Panc1 (cell line): ENCODE data around the gene CCNK. TPM values are rescaled to one million over a fixed set of nuclear protein-coding genes. Genes with fewer than 3 reads are reported as not detected.

Experiments
- ATAC-seq: fragments of 200-7000 bp; cut with Tn5 transposase; 2 replicates; pipeline ENCODE4 v1.9.1; 2020; ENCODE audit warnings: mild to moderate bottlenecking, moderate library complexity
- Bru-seq: library from RNA; stranded (reverse); fragments of 400-500 nt; gene quantifications from one replicate; lab custom pipeline; 2021; lab: Mats Ljungman, UMichigan
- BruChase-seq, 2 experiments: library from RNA; stranded (reverse); fragments of 400-500 nt; gene quantifications; one replicate each; lab custom pipeline; 2021; lab: Mats Ljungman, UMichigan
- BruUV-seq: library from RNA; stranded (reverse); fragments of 400-500 nt; replicated peaks from 2 replicates; lab custom pipeline; 2021; lab: Mats Ljungman, UMichigan
- CTCF ChIA-PET: fragments of 300-600 bp; sonication (Branson Sonifier 250); formaldehyde crosslinking; loops from one replicate; lab custom pipeline; 2022; ENCODE audit warnings: antibody characterized with exemption; lab: Charles Lee
- POLR2A ChIA-PET: fragments of 300-600 bp; sonication (Branson Sonifier 250); formaldehyde crosslinking; loops from one replicate; lab custom pipeline; 2022; ENCODE audit warnings: antibody characterized with exemption; lab: Charles Lee
- DNase-seq: peaks from one replicate; pipeline ENCODE4 v3.0.0-alpha.2; 2010; ENCODE audit warnings: low read depth, low spot score
- H3K27ac ChIP-seq: 2 replicates; pipeline ENCODE4 v1.5.1; 2011; ENCODE audit warnings: mild to moderate bottlenecking, low read length, inconsistent platforms
- H3K27me3 ChIP-seq: fragments of 200-500 bp; sonication (Bioruptor generic); 2 replicates; pipeline ENCODE4 v1.6.0; 2014; ENCODE audit warnings: low read length, inconsistent platforms; ENCODE audit not compliant: control insufficient read depth, insufficient read depth
- H3K36me3 ChIP-seq: fragments of 200-500 bp; sonication (Bioruptor generic); 2 replicates; pipeline ENCODE4 v1.5.1; 2014; ENCODE audit warnings: inconsistent platforms, mild to moderate bottlenecking, low read length, moderate library complexity; ENCODE audit not compliant: control insufficient read depth, insufficient read depth
- H3K4me1 ChIP-seq: 2 replicates; pipeline ENCODE4 v1.5.1; 2011; ENCODE audit warnings: inconsistent platforms, mild to moderate bottlenecking, low read length, moderate library complexity; ENCODE audit not compliant: control insufficient read depth, insufficient read depth
- H3K4me3 ChIP-seq, 2 experiments: 2 replicates each; pipeline ENCODE4 v1.5.1; 2011 to 2012; ENCODE audit warnings: low read depth in 2 of 2, low read length in 2 of 2, mild to moderate bottlenecking in 2 of 2, inconsistent platforms in 1 of 2, moderate library complexity in 1 of 2
- H3K9me3 ChIP-seq: fragments of 200-500 bp; sonication (Bioruptor generic); 2 replicates; pipeline ENCODE4 v1.5.1; 2014; ENCODE audit warnings: low read depth, mild to moderate bottlenecking, inconsistent platforms, low read length, moderate library complexity; ENCODE audit not compliant: control insufficient read depth, insufficient read depth
- POLR2AphosphoS5 ChIP-seq: IDR thresholded peaks from 2 replicates; pipeline ENCODE4 v1.6.1; 2012; ENCODE audit warnings: mild to moderate bottlenecking, low read depth, low read length, moderate library complexity
- SIN3A ChIP-seq: IDR thresholded peaks from 2 replicates; pipeline ENCODE4 v1.6.1; 2012; ENCODE audit warnings: low read depth, mild to moderate bottlenecking, low read length, moderate library complexity, borderline replicate concordance; ENCODE audit not compliant: insufficient read depth
- TCF7L2 ChIP-seq: IDR thresholded peaks from 2 replicates; pipeline ENCODE4 v1.6.1; 2011; ENCODE audit warnings: mild to moderate bottlenecking, low read depth, low read length, inconsistent platforms
- in situ Hi-C: cut with HindIII; loops from 2 replicates; pipeline ENCODE4 v1.10.0; 2016; ENCODE audit warnings: low sequenced_read_pairs, low pct_unique_long_range_greater_than_20kb
- intact Hi-C: fragments of 100-400 bp; cut with micrococcal nuclease; formaldehyde crosslinking; loops from one replicate; pipeline ENCODE4 v1.10.0; 2022; ENCODE audit not compliant: unreplicated experiment
- long read RNA-seq: library from polyadenylated mRNA; unstranded; transcript quantifications from one replicate; pipeline ENCODE4 v2.0.0, GENCODE V29; 2021; ENCODE audit not compliant: unreplicated experiment
- polyA plus RNA-seq: library from polyadenylated mRNA; unstranded; fragments of >200 nt; gene quantifications from one replicate; pipeline ENCODE4 v1.2.1, GENCODE V29; 2012; ENCODE audit warnings: missing spikeins; ENCODE audit not compliant: insufficient read length
- total RNA-seq: library from RNA; stranded (reverse); gene quantifications from one replicate; pipeline ENCODE4 v1.2.1, GENCODE V29; 2021; ENCODE audit not compliant: unreplicated experiment
- TF ChIP-seq, protein P1 (sequence below), 2 experiments: IDR thresholded peaks; 2 replicates each; pipeline ENCODE4 v1.6.1; 2011 to 2012; ENCODE audit warnings: low read depth in 2 of 2, control low read depth in 1 of 2, low read length in 1 of 2, mild to moderate bottlenecking in 1 of 2, moderate library complexity in 1 of 2; ENCODE audit not compliant: insufficient read depth in 1 of 2
- TF ChIP-seq, protein P2 (sequence below): fragments of 450-650 bp; IDR thresholded peaks from 2 replicates; pipeline ENCODE4 v1.5.1; 2017; ENCODE audit warnings: mild to moderate bottlenecking

CCNK gene
- total RNA-seq (47.8 TPM), Bru-seq, nascent RNA (percentile 78 among the genes with signal in this experiment), BruChase-seq, experiment 1, labeled RNA remaining after a 2-hour chase (percentile 67 among the genes with signal in this experiment), BruChase-seq, experiment 2, labeled RNA remaining after a 6-hour chase (percentile 78 among the genes with signal in this experiment)
- polyA plus RNA-seq: 23.5 TPM
- long read RNA-seq, partial matches to known transcripts: 26 of 28 reads
- long read RNA-seq, other reads (novel, unspliced or antisense): 2 of 28 reads

DNA sequence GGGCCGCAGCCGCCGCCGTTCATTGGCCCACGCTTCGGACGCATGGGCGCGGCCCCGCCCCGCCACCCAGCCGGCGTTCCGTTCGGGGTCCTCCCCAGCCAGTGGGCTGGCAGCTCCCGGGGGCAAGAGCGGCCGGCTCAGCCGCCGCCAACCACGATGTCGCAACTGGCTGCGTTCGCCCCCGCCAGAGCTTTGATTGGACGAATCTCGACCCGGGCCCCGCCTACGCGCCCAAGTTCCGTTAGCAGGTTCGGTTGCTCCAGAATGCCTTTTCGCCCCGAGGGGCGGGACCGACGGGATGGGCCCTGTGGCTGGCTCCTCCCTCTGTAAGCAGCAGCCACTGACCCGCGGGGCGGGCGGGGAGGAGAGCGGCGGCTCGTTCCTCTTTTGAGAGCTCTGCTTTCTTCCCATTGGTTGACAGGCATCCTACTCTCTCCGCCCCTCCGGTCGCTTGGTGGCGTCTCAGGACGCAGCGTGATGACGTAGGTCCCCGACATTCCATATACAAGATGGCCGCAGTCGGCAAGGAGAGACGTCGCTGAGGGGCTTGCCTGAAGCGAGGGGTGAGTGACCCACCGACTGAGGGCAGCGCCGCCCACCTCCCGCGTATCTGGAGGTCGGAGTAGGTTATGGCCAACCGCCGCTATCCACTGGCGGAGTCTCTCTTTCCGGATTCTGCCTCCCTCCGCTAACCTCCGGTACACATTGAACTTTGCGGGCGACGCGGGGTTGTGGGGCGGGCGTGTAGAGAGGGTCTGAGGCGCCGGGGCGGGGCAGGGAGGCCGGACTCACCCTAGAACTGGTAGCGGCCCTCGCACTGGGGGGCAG lies at the start of gene CCNK:
Gene CCNK, plus strand, starts transcription at position 493 of the 828 bp plus-strand sequence. CDS start 11,269 bp downstream, outside the sequence.
- Histone ChIP-seq H3K4me1 (peaks cover 27% of the 10 kb centered on the region), H3K36me3 (peaks cover 5% of the 10 kb centered on the region; the same call in 1 of the 2 replicates), H3K27me3 (no peaks in the 10 kb centered on the region), H3K9me3 (no peaks in the 10 kb centered on the region), H3K4me3 (peak within 1 kb of the TSS; percentile 93 to 98), H3K27ac (peak within 1 kb of the TSS; percentile 84)
- ChIA-PET CTCF (no interaction called here), POLR2A (no interaction called here)
- TF ChIP-seq TCF7L2 (peak; percentile 27; the same call in 1 of the 2 replicates), POLR2AphosphoS5 (peak; percentile 77)
- TF ChIP-seq, protein P1, sequence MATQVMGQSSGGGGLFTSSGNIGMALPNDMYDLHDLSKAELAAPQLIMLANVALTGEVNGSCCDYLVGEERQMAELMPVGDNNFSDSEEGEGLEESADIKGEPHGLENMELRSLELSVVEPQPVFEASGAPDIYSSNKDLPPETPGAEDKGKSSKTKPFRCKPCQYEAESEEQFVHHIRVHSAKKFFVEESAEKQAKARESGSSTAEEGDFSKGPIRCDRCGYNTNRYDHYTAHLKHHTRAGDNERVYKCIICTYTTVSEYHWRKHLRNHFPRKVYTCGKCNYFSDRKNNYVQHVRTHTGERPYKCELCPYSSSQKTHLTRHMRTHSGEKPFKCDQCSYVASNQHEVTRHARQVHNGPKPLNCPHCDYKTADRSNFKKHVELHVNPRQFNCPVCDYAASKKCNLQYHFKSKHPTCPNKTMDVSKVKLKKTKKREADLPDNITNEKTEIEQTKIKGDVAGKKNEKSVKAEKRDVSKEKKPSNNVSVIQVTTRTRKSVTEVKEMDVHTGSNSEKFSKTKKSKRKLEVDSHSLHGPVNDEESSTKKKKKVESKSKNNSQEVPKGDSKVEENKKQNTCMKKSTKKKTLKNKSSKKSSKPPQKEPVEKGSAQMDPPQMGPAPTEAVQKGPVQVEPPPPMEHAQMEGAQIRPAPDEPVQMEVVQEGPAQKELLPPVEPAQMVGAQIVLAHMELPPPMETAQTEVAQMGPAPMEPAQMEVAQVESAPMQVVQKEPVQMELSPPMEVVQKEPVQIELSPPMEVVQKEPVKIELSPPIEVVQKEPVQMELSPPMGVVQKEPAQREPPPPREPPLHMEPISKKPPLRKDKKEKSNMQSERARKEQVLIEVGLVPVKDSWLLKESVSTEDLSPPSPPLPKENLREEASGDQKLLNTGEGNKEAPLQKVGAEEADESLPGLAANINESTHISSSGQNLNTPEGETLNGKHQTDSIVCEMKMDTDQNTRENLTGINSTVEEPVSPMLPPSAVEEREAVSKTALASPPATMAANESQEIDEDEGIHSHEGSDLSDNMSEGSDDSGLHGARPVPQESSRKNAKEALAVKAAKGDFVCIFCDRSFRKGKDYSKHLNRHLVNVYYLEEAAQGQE (IDR thresholded peaks at IDR 0.05; ENCODE audit: insufficient read depth in 1 of 2, low read depth in 2 of 2, low read length in 1 of 2): no peak
- ATAC-seq (peak; percentile 96), DNase-seq (peak; percentile 92)
- intact Hi-C loops: no loop called here
- BruUV-seq: no TSS peak
- in situ Hi-C loops: no loop called here

DNA sequence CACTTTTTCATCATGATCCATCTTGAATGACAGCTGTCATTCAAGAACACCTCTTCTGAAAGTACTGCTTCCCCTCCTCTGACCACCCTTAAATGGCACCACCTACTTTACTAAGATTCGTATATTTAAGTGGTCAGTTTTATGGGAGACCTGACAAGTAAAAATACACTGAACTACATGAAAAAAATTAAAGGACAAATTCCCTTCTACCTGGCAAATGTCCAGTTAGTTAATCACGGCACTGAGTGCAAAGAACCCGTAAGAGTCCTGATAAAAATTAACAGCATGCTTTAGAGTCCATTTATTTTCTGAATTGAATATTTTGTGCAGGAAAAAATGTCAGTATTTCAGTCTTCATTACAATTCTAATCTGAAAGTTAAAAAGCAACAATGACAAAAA lies 49.2 kb upstream of the CCNK start:
- Histone ChIP-seq H3K4me1 (no peaks in the 10 kb centered on the region), H3K4me3 (no peak overlapping the region), H3K9me3 (no peaks in the 10 kb centered on the region), H3K27me3 (no peaks in the 10 kb centered on the region), H3K27ac (no peak overlapping the region), H3K36me3 (no peaks in the 10 kb centered on the region)
- TF ChIP-seq TCF7L2: no peak
- no peak for TF ChIP-seq SIN3A
- TF ChIP-seq, protein P2, sequence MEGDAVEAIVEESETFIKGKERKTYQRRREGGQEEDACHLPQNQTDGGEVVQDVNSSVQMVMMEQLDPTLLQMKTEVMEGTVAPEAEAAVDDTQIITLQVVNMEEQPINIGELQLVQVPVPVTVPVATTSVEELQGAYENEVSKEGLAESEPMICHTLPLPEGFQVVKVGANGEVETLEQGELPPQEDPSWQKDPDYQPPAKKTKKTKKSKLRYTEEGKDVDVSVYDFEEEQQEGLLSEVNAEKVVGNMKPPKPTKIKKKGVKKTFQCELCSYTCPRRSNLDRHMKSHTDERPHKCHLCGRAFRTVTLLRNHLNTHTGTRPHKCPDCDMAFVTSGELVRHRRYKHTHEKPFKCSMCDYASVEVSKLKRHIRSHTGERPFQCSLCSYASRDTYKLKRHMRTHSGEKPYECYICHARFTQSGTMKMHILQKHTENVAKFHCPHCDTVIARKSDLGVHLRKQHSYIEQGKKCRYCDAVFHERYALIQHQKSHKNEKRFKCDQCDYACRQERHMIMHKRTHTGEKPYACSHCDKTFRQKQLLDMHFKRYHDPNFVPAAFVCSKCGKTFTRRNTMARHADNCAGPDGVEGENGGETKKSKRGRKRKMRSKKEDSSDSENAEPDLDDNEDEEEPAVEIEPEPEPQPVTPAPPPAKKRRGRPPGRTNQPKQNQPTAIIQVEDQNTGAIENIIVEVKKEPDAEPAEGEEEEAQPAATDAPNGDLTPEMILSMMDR: no peak
- TF ChIP-seq, protein P1 (IDR thresholded peaks at IDR 0.05; ENCODE audit: insufficient read depth in 1 of 2, low read depth in 2 of 2, low read length in 1 of 2): no peak
- no peak for TF ChIP-seq POLR2AphosphoS5
- in situ Hi-C loops (no loop called here), intact Hi-C loops (no loop called here)
- ATAC-seq (no peak), DNase-seq (no peak)
- ChIA-PET CTCF (no interaction called here), POLR2A (no interaction called here)
- BruUV-seq: no TSS peak
